HG03439 (cell line): ENCODE measurements around the gene MALAT1.
A peak's percentile ranks its signal among the peaks of the same experiment; 100 is the strongest.

ENCODE experiments used
- ATAC-seq: cut with Tn5 transposase; IDR thresholded peaks from one replicate; pipeline ENCODE4 v1.9.1; 2021; ENCODE audit warnings: mild to moderate bottlenecking, moderate library complexity; ENCODE audit not compliant: unreplicated experiment

MALAT1 gene

GRCh38 chr11:65537620-65538231 is 38.9 kb downstream of the MALAT1 start:
- ATAC-seq: no peak

GRCh38 chr11:65538232-65538914 is 39.5 kb downstream of the MALAT1 start:
- ATAC-seq: no peak

DNA sequence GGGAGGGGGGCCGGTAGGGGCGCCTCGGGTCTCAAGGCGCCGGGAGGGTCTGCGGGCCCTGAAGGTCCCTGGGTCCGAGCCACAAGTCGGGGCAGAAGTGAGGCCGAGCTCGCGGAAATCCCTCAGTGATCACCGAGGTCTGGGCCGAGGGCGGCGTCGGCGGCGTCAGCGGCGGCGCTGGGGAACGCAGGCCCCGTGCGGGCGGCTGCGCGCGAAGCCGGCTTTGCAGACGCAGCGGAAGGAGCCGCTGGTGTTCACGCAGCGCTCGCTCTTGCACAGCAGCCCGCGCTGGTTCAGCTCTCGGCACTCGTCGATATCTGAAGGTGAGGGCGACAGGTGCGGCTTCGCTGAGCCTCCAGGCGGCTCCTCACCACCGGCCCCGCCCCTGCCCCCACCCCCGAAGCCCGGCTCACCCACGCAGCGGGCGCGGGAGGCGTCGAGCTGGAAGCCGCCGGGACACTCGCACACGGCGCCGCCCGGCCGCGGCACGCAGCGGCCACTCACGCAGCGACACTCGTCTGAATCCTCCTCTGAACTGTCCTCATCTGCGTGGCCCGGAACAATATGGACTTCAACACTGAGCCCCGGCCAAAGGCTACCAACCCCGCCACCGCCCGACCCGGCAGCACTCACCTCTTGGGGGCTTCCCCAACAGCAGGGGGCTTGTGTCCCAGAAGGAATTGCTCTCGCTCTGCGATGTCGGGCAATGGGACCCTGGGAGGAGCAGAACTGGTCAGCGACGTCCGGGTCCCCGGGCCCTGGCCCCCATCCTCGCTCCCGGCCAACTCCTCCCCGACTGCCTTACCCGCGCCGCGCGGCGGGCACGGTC is 40.3 kb downstream of the MALAT1 start:
- ATAC-seq: no peak

DNA sequence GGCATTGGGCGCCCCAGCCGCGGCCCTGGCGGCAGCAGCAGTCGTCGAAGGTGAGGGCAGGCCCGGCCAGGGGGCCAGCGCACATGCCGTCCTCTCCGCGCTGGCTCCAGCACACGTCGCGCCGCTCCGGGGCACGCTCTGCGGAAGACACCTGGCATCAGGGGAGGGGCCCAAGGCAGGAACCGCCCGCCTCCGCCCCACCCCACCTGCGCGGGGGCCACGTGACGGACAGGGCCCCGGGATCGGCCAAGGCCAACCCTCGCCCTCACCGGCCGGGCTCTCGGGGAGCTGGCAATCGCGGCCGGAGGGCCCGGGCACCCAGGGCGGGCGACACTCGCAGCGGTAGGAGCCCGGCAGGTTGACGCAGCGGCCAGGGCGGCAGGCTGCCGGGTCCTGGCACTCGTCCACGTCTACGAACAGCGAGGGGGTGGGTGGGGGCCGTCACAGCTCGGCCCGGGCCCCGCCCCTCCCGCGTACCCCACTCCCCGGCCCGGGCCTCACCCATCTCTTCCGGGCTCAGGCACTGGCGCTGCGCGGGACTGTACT is 41.0 kb downstream of the MALAT1 start:
- peak; percentile 53 for ATAC-seq

DNA sequence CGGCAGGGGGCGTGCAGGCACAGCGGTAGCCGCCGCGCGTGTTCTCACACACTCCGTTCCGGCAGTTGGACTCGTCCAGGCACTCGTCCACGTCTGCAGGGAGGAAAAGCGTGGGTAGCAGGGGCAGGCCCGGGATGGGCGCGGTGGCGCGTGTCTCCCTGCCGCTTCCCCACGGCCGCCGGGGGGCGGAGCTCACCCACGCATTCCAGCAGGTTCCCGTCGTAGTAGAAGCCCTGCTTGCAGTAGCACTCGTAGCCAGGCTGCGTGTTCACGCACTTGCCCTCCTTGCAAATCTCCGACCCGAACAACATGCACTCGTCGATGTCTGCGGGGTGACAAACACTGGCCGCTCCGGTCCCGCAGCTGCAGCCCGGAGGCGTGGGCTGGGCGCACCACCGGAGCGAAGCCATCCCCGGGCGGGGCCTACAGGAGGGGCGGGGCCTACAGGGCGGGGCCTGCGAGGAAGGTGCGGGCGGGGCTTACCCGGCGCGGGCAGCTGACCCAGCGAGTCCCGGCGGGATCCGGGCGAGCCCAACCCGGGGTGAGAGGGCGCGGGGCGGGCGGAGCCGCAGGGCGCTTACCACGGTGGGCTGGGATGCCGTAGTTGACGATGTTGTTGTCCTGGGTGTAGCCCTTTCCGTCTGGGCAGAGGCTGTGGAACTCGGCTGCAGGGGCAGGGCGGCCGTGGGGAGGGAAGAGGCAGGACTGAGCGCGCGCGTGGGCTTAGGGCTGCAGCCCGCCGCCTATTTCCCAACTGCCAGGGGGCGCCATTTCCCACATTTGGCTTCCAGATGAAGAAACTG is 41.6 kb downstream of the MALAT1 start:
- peak; percentile 63 for ATAC-seq

GRCh38 chr11:65541093-65541982 is 42.5 kb downstream of the MALAT1 start:
- ATAC-seq: no peak

- no peak for ATAC-seq
Measured at GRCh38 chr11:65542738-65543390, 44.0 kb downstream of the MALAT1 start.

- ATAC-seq: no peak
Measured at GRCh38 chr11:65545853-65546216, 47.0 kb downstream of the MALAT1 start.

DNA sequence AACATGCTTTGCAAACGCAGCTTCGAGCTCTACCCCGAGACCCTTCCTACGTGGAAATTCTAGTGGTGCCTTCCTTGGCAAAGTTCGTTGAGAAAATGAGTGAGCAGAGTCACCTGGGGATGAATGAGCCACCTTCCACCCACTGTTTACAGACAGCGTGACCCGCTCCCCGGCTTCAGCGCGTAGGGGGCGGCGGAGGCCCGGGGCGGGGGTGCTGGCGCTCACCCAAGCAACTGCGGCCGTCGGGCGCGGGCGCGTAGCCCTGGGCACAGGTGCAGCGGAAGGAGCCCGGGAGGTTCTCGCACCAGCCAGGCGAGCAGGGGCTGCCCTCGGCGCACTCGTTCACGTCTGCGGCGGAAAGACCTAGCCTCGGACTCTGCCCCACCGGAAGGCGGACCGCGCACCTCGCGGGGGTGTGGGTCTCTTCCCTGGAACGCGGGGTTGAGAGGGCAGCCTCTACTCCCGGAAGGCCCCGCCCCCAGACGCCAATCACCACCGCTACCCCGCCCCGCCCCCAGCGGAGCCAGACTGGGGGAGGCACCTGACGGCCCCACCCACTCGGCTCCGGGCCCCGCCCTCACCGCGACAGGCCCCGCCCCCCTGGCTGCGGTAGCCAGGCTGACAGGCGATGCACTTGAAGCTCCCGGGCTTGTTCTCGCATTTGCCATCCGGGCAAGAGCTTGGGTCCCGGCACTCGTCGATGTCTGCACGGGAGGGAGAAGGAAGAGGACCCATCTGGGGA is 47.5 kb downstream of the MALAT1 start:
- peak; percentile 72 for ATAC-seq

- no peak for ATAC-seq
Measured at GRCh38 chr11:65547446-65548125, 48.7 kb downstream of the MALAT1 start.

DNA sequence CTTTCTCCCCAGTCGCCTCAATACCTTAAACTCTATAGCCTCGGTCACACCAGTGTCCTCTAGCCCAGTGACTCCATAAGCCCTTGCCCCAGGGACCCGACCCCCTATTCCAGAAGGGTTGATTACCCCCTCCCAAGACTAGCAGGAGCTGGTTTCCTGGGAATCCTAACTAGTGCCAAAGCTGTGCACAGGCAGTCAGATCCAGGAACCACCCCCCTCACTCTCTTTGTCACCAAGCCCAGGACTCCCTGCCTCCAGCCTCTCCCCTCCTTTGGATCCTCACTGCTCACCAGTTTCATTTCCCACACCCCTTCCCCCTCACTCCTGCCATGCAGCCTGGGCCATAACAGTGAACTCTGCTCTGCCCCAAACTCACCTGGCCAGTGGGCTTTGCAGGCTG is 49.5 kb downstream of the MALAT1 start:
- no peak for ATAC-seq

DNA sequence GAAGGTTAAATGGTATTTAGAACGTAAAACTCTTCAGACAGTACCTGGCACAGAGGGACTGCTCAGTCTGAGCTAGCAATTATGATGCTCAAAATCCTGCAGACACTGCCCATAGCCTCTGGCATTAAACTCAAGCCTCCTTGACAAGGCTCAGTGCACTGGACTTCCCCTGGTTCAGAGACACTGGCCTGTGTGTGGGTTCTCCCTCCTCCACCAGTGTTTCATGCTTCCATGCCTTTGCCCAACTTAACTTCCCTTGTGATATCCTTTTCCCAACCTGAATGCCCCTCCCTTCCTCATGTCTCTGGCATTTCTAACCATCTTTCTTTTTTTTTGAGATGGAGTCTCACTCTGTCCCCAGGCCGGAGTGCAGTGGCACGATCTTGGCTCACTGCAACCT is 50.3 kb downstream of the MALAT1 start:
- no peak for ATAC-seq

GRCh38 chr11:65551572-65552387 is 52.9 kb downstream of the MALAT1 start:
- no peak for ATAC-seq

DNA sequence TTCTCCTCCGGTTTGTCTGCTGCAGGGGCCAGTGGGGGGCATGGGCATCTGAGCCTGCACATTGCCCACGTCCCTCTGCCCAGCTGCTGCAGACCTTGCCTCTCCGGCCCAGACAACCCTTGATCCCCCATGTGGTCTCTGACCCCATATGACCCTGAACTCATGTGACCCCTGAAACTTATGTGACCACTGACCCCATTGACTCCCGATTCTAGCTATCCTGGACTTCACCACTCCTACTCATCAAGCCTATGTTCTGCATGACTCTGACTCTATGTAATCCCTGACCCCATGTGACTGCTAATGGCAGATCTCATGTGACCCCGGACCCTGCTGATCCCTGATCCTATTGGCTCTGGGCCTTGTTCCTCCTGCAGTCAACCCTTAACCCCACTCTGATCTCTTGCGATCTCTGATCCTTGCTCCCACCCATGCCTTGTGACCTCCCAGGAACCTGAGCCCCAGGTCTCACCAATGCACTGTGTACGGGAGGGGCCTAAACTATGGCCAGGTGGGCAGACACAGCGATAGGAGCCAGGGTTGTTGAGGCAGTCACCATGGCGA is 53.6 kb downstream of the MALAT1 start:
- ATAC-seq: no peak

- ATAC-seq: no peak
Measured at GRCh38 chr11:65553301-65554001, 54.6 kb downstream of the MALAT1 start.

DNA sequence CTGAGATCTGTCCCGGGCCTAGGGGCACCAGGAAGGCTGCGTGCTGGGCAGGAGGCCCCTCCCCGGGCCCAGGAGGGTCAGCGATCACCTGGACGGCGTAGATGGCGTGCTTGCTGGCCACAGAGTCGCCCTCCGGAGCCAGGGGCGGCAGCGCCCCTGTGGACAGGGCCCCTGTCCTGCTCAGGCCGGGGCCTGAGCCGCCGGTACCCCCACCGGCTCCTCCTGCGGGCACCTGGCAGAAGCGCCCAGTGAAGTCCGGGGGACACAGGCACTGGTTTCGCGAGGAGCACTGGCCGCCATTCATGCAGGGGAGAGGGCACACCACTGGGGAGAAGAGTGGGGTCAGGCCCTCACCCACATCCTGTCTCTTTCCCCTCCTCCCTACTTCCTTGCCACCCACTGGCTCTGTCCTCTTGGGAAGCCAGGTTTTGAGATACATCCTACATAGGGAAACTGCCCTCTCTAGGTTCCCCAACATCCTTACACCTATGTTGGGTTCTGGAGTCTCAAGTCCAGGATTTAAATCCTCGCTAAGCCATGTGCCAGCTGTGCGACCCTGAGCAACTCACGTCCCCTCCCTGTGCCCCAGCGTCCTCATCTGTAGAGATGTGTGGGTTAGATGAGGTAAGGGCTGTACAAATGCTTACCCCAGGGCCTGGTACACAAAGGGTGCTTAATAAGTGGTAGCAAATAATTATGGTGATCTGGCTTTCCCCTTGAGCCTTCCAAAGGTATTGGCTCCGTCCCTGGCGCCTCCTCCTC is 55.4 kb downstream of the MALAT1 start:
- ATAC-seq: no peak
